Left colon (tissue), 2 donors: ENCODE measurements around the gene MAB21L2. TPM values are rescaled to one million over a fixed set of nuclear protein-coding genes. Genes with fewer than 3 reads are reported as not detected.
"Not testable (repeated sequence)": the region's sequence is repeated elsewhere in the genome, so short reads cannot be mapped to it uniquely, and the experiment has no call there.

Experiments
- ATAC-seq: fragments of 200-7000 bp; cut with Tn5 transposase; one replicate; pipeline ENCODE4 v1.9.1; 2020; ENCODE audit warnings: mild to moderate bottlenecking, moderate library complexity
- DNase-seq, 2 donors: peaks; one replicate each; pipeline ENCODE4 v3.0.0-alpha.2; 2020
- intact Hi-C, 2 donors: fragments of 100-400 bp; cut with DNase I in 1 of 2; cut with micrococcal nuclease in 1 of 2; formaldehyde crosslinking; loops; one replicate each; pipeline versions ENCODE4 v1.11.2 to v1.14.0; 2022; cut with DNase I, micrococcal nuclease
- long read RNA-seq: library from polyadenylated mRNA; unstranded; transcript quantifications from one replicate; pipeline ENCODE4 v2.0.0, GENCODE V29; 2021
- total RNA-seq, 2 donors: library from RNA; stranded (reverse); fragmentation: NEBNext Ultra II Directional; extraction: Animal tissue kit (Norgen Biotek cat#: 25700); gene quantifications; one replicate each; pipeline ENCODE4 v1.2.1, GENCODE V29; 2021
- donor health status: DM: no; HTN: no; CAD: no.
- donor health status: DM: yes; HTN: yes; CAD: no.

MAB21L2 gene
- total RNA-seq, result 10 to 100 TPM in 1 of 2 donors, 1 to 10 TPM in 1; 2.4 to 45.8 TPM
- long read RNA-seq, result 0 reads

DNA sequence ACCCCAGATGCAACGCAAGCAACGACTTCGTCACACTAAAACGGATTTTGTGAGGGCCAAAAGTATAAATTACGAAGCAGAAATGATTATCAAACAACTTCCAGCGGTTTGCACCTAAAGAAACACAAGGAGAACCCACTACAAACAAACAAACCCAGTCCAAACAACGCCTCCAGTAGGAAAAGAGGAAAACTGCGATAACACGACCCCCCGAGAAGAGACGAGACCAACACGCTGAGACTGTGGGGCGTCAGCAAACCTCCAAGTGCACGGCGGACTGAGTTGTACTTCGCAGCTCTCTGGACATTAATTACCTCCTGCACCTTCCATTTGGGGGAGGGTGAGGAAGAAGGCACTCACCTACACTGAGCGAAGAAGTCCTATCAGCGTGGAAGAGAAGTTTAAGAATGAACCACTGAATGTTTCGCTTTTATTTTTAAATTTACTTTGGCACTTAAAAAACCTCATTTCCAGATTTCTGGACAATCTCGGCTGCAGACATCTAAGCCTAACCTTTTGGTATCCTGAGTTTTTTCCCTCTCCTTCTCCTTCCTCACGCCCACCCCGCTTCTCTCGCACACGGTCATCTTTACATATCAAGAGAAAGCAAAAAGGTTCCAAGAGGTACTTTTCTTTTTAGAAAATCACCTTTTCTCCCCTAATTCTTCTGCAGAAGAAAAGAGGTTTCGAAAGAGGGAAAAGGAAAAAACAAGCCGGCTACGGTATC, at the start of gene MAB21L2:
MAB21L2 (plus strand) TSS at position 6 of the 727 bp plus-strand sequence. CDS start 879 bp downstream, outside the sequence.
- intact Hi-C loops, result loop anchor here in 1 of 2 donors (5.0 kb wide), 1 partner anchor 280 kb away; no protein-coding TSS in a partner anchor
- ATAC-seq (no peak), DNase-seq (no peak)

DNA sequence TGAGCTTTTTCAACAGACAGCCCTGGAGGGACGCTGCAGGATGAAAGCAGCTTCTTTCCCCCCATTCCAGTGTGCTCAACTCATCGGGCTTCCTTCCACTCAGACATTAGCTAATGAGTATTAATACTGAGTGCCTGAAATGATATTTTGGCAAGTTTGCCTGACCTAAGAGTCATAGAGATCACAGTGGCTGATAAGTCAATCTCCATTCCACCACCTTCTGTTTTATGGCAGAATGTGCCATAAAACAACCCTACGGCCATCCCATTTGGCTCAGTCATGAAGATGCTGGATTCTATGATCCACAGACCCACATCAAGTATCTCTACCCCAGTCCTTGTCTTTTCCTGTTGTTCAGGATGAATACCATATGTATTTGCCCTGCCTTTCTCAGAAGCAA, 48.3 kb upstream of the MAB21L2 start:
- DNase-seq, result no peak
- intact Hi-C loops, result no loop called here
- no peak for ATAC-seq

DNA sequence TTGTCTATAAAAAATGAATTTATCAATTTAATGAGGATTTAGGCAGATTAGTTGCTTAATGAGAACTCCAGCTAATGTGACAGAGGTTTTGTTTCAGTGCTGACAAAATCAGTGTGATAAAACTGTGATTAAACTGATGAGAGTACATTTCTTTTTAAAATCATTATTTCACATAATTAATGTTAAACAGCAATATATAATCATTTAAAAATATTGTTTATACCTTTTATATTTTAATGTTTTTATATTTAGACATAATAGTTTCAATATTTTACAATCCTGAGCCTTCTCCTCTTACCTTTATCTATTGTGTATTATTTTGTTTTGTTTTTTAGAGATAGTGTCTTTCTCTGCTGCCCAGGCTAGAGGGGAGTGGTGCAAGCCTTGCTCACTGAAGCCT, 47.1 kb upstream of the MAB21L2 start:
- intact Hi-C loops, result no loop called here
- no peak for ATAC-seq
- DNase-seq, result no peak

DNA sequence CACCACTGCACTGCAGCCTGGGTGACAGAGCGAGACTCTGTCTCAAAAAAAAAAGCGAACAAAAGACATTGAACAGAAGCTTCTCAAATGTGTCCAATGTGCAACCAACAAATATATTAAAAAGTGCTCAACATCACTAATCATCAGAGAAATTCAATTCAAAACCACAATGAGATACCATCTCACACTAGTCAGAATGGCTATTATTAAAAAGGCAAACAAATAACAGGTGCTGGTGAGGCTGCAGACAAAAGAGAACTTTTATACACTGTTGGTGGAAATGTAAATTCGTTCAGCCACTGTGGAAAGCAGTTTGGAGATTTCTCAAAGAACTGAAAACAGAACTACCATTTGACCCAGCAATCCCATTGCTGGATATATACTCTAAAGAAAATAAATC, 44.0 kb upstream of the MAB21L2 start:
- intact Hi-C loops, ATAC-seq, DNase-seq: not testable (repeated sequence)

DNA sequence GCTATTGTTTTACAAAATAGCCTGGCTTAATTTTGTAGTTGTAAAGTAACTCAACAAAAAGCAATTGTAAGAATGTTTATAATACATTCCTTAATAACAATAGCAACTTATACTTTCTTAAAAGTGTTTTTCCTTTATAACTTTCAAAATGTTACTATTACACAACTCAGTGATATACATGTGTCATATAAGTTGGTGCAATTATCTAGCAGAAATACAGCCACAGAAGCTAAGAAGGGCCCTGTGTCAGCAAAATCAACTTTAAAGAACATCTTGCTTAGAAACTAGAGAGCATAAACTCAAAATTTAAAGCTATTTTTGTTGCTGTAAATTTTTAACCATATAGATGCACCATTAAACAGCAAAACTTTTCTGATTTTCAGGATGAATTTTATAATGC, 41.4 kb upstream of the MAB21L2 start:
- ATAC-seq, result no peak
- intact Hi-C loops, result no loop called here

DNA sequence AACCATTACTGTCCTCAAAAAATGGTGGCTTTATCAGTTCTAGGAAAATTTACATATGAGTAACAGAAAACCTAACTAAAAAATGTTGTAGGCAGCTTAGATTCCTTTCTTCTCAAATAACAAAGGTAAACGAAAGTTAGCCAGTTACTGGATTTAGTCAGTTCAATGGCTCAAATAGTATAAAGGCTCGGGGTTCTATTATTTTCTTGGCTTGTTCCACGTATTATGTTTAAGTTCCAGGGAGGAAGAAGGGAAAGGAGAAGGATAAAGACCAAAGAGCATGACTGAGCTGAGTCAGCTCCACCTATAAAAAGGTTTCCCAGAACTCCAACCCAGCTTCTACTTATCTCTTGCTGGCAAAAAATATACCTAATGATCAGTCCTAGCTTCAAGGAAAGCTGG, 41.0 kb upstream of the MAB21L2 start:
- ATAC-seq, result no peak
- DNase-seq, result no peak
- intact Hi-C loops, result no loop called here

More for the DNA sequence above, 41.4 kb upstream of the MAB21L2 start:
- no peak for DNase-seq

DNA sequence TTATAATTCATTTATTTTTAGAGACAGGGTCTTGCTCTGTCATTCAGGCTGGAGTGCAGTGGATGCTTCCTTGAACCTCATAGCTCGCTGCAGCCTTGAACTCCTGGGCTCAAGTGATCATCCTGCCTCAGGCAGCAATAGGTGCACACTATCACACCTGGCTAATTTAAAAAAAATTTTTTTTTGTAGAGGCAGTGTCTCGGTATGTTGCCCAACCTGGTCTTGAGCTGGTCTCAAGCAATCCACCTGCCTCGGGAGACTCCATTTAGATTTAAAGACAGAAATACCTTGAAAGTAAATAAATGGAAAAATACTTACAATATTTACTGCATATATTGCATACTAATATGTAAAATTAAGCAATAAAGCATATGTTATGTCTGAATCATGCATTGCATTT, 40.3 kb upstream of the MAB21L2 start:
- intact Hi-C loops, result no loop called here
- ATAC-seq, result no peak
- no peak for DNase-seq

DNA sequence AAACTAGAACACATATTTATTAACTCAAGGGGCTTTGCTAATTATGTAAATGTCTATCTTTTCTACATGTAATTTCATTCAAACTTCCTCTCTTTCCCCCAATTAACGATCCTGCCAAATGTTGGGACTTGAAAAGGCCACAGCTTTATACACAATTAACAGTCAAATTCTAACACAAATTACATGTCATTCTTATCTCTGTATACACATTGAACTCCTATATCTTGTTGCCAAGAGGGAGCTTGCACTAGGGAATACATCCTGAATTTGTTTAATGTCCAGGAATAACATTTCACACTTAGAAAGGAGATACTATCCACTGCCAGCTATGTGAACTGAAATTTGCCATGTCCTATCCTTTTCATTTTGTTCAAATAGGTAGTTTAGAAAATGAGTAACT, 38.9 kb upstream of the MAB21L2 start:
- intact Hi-C loops, result no loop called here
- no peak for ATAC-seq
- no peak for DNase-seq

DNA sequence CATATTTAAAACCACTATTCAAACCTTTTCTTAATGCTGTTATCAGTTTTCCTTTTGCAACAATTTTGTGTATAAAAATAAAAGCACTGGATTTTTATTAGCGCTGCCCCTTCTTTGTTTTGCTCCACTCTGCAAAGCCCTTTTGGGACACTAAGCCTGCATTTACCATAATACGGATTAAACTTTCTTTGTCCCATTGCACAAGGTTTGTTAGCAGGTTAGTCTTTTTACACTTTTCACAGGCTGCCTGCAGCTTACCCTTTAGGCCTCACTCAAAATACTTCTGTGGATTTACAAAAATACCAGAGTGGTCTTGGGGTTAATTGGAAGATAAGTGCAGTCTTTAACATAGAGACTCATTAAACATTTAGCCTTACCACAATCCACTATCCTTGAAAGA, 35.7 kb upstream of the MAB21L2 start:
- no peak for DNase-seq
- intact Hi-C loops, result no loop called here
- ATAC-seq, result no peak

DNA sequence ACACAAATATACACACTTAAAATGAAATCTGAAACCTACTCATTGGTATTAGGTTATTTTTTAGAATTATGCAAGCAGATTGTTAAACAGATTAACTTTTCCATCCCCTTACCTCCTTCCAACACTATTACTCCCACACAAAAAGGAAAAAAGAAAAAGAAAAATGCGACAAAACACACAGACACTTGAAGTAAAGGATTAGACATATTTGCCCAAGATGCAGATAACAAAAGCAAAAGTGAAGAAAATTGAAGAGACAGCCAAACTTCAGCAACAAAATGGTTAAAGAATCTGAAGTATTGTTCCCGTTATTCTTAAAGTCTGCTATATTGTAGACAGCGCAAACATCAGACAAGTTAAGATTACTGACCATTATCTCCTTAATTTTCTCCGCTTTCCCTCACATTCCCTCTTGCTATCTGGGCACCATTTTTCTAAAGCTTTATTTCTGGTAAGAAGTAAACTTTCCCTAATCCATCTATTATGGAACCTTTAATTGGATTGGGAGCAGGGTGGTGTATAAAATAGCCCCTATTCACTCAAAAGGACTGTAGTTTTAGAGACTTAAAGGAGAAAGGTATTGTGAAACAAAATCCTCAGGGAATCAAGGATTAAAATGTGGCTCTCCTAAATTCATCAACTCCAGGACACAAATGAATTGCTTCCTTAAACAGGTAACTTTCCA, 34.7 kb upstream of the MAB21L2 start:
- intact Hi-C loops, result no loop called here
- DNase-seq, result no peak
- ATAC-seq, result no peak

DNA sequence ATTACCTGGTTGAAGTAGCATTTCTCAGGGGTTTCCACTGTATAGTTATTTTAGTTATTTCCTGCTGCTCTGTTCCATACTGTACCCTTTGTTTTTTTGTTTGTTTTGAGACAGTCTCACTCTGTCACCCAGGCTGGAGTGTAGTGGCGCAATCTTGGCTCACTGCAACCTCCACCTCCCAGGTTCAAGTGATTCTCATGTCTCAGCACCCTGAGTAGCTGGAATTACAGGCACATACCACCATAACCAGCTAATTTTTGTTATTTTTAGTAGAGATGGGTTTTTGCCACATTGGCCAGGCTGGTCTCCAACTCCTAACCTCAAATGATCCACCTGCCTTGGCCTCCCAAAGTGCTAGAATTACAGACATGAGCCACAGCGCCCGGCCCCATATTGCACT, 24.1 kb upstream of the MAB21L2 start:
- DNase-seq, intact Hi-C loops, ATAC-seq: not testable (repeated sequence)

DNA sequence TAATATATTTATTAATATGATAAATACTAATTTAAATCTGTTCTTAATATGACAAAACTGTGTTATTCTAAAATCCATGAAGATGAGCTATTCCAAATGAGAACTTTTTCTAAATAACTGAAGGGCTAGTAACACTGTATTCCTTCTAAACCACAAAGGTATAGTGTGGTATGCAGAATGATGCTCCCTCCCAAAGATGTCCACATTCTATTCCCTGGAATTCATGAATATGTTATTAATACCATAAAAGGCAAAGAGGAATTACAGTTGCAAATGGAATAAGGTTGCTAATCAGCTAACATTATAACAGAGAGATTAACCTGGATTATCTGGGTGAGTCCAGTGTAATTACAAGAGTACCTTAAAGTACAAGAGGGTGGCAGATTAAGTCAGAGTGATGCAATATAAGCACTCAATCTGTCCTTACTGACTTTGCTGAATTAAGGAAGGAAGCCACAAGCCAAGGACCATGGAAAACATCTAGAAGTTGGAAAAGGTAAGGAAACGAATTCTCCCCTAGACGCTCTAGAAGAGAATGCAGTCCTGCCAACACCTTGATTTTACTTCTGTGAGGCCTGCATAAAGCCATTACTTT, 20.7 kb upstream of the MAB21L2 start:
- intact Hi-C loops, result no loop called here
- DNase-seq (no peak), ATAC-seq (no peak)

DNA sequence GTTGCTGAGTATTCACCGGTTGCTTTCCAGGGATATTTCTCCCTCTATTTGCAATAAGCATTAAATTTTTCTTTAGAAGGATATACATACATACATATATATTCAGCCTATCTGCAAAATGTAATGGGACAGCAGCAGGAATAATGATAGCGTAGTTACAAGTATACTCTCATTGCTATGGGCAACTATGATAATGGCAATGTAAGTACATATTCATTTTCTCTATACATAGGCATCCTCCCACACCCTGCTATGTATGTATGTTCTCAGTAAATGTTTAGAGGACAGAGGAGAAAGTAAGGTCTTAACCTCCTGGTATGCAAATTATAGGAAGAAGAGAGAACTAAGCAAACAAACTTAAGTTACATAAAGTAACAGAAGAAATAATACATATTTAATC, 19.7 kb upstream of the MAB21L2 start:
- intact Hi-C loops, result no loop called here
- DNase-seq, result no peak
- ATAC-seq, result no peak

DNA sequence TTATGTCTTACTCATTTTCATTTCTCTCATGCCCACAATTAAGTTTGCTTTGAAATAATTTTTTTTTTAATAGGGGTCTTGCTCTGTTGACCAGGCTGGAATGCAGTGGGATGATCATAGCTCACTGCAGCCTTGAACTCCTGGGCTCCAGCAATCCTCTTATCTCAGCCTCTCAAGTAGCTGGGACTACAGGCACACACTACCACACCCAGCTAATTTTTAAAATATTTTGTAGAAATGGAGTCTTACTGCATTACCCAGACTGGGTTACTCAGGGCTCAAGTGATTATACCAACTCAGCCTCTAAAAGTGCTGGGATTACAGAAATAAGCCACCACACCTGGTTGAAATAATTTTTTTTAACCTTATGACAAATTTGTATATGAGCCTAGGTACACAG, 19.2 kb upstream of the MAB21L2 start:
- DNase-seq, result no peak
- intact Hi-C loops, result no loop called here
- ATAC-seq, result no peak

DNA sequence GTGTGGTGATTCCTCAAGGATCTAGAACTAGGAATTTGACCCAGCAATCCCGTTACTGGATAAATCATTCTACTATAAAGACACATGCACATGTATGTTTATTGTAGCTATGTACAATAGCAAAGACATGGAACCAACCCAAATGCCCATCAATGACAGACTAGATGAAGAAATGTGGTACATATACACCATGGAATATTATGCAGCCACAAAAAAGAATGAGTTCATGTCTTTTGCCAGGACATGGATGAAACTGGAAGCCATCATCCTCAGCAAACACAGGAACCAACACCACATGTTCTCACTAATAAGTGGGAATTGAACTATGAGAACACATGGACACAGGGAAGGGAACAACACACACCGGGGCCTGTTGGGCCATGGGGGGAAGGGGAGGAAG, 17.0 kb upstream of the MAB21L2 start:
- intact Hi-C loops, ATAC-seq, DNase-seq: not testable (repeated sequence)

DNA sequence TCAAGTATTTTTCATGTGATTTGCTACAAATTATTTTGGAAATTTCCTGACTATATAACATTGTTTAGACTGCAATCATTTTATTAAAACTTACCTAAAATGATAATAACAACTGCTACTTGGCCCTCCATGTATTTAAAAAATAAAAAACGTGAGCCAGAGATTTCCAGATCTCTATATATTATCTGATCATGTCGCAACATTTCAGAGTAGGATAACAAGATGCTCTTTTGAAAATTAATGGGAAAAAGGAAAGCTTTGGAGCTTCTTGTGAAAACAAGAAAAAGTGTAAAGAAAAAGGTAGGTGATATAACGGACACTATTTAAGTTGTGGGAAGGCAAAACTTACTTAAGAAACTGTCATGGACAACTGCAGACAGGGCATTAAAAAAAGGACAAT, 14.9 kb upstream of the MAB21L2 start:
- ATAC-seq, result no peak
- DNase-seq, result no peak
- intact Hi-C loops, result no loop called here

DNA sequence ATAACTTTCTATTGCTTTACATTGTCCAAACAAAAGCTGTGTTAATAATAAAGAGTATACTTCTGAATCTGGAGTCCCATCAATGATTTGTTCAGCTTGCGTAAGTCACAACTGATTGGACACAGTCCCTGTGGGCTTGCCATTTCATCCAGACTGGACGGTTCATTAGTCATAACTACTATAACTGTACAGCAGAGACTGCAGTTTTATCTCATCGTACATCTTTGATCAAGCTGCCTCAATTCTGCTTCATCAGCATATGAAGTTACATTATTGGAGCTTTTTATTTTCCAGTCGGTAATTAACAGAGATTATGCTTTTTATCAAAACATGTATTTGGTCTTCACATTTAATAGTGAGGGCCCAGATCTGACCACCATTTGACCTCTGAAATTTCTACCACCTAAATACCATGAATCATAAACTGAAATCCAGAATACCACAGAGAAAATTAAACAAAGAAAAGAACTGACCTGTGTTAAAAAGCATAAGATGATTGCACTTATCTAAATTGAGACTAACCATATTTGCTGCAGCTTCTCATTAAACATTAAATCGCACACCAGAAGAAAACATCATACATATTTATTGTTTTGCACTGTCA, 12.5 kb upstream of the MAB21L2 start:
- no peak for ATAC-seq
- DNase-seq, result no peak
- intact Hi-C loops, result no loop called here

DNA sequence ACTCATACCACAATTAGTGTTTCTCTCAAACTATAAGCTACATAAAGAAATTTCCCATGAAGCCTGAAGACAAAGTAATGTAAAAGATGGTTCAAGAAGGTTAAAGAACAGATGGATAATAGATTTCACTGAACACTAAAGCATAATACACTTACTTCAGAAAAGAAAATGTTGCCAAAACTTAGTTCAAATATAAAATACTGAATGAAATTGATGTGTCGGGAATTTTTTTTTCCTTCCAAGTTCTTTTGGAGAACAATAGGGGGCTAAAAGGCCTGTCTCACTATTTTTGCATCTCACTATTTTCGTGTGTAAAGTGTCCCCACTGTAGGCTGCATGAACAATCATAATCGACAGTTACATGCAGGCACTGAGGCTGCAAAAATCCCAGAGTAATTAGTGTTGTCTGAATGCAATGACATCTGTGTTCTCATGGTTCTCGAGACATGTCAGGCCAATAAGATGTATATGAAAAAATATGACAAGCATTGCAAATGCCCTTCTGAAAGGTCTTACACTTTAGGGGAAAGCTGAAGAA, 11.9 kb upstream of the MAB21L2 start:
- intact Hi-C loops, result no loop called here
- no peak for ATAC-seq
- no peak for DNase-seq

DNA sequence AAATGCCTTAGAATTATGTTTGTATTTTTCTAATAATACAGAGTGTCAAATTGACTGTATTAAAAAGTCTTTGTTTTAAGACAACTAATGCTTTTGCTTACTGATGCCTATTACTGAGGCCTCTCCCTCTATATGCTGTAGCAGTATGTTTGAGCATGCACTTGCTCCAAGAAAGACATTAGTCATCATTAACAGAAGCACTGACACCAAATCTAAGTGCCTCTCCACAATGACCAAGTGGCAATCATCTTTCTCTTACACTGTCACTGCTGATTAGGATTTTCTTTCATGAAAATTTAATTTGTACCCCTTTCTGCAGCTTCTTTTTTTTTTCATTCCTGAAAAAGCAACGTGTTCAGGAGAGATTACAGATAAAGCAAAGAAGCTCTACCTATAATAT, 11.1 kb upstream of the MAB21L2 start:
- DNase-seq (no peak), ATAC-seq (no peak)
- intact Hi-C loops, result no loop called here
